HG03558 (cell line): ENCODE data around the gene TPP2.

Experiments used
- ATAC-seq: cut with Tn5 transposase; IDR thresholded peaks from one replicate; pipeline ENCODE4 v1.9.1; 2021; ENCODE audit warnings: moderate number of reproducible peaks; ENCODE audit not compliant: unreplicated experiment; ENCODE audit errors: extremely low read depth

Gene TPP2

GRCh38 chr13:102650444-102650843 is 53.7 kb downstream of the TPP2 start:
- no peak for ATAC-seq

DNA sequence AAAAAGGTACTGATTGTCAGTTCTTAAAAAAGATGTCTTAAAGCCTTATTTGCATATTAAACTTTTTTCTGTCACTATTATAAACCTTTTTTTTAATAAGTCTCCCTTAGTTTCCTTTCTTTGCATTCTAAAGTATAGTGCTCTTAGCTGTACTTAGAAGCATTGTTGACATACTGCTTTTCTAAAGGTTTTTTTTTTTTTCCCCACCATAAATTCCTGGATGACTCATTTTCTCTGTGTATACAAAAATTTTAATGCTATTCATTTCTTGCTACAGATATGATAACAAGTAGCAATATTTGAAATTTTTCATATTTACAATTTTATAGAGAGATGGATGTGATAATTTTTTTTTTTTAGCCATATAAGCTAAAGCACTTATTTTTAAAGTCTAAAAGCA is 54.6 kb downstream of the TPP2 start:
- no peak for ATAC-seq

DNA sequence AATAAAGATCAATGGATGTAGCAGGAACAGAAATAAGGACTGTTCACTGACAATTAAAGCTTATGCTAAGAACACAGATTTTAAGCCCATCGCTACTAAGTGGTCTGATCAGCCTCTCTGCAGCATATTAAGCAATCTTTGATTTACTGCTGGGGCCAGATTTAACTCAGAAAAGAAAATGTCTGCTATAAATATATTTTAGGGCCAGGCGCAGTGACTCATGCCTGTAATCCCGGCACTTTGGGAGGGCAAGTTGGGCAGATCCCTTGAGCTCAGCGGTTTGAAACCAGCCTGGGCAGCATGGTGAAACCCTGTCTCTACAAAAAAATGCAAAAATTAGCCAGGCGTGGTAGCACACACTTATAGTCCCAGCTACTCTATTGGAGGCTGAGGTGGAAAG is 55.1 kb downstream of the TPP2 start:
- no peak for ATAC-seq

DNA sequence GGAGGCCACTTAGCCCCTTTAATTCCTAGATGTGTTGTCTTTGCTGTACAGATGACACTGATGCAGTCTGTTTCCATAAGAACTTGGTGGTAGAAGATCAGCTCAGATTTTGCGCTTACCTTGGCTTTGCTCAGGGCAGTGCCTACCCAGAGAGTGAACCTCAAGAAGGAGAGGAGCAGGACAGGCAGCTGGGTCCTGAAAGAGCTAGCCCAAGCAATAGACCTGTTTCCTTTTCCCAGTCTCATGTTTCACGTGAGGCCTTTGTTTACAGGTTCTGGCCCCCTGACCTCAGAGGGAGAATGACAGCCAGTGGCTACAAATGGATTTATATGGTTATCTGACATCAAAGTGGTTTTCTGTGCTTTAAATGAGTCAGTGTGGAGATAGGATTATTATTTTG is 58.0 kb downstream of the TPP2 start:
- ATAC-seq, result no peak

DNA sequence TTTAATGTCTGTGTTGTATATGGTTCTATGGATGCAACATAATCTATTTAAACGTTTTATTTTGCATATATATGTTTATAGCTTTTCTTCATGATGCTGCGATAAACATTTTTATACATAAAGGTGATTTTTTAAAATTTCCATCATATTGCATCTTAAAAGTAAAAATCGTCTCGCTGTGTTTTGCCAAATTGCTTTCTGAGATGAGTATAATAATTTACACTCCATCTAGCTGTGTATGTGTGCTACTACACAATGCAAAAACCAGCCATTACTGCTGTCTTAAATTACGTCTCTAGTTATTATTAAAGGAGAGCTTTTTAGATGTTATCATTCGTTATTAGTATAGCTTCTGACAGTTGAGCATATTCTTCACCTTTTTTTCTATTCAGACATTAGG is 60.8 kb downstream of the TPP2 start:
- ATAC-seq, result no peak

- no peak for ATAC-seq
Observed at GRCh38 chr13:102658660-102659059, 61.9 kb downstream of the TPP2 start.

GRCh38 chr13:102659168-102659713 is 62.5 kb downstream of the TPP2 start:
- ATAC-seq, result no peak

GRCh38 chr13:102667023-102667422 is 70.2 kb downstream of the TPP2 start:
- ATAC-seq, result no peak

DNA sequence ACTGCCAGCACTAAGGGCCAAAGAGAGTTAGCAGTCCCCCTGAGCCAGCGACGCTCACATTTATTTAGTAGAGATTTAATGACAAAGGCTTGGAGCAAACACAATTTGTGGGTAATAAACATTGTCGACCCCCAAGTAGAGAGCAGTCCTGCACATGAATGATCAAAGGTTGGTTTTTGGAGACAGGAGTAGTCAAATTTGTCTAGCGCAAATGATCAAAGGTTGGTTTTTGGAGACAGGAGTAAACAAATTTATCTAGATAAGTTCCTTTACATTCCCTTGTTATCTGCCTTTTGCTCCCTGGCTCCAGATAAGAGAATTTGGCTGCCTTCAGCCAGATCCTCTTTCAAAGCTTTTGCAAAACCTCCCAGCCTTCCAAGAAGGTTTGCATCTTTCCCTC is 71.1 kb downstream of the TPP2 start:
- no peak for ATAC-seq

DNA sequence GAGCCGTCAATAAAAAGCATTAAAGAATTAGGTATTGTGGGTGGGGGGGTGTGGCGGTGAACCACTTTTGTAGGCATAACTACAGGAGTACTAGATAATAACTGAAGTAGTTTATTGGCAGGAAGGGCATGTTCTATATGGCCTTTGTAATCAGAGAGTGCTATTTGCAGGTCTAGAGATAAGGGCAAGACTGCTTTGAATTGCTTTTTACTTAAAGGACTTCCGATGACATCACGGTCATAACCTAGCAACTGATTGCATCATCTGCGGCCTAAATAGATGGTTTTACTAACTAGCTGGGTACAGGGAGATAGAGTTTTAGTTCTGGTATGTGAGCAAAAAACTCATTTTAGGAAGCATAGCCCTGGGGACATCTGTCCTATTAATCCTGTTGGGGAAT is 73.3 kb downstream of the TPP2 start:
- no peak for ATAC-seq

DNA sequence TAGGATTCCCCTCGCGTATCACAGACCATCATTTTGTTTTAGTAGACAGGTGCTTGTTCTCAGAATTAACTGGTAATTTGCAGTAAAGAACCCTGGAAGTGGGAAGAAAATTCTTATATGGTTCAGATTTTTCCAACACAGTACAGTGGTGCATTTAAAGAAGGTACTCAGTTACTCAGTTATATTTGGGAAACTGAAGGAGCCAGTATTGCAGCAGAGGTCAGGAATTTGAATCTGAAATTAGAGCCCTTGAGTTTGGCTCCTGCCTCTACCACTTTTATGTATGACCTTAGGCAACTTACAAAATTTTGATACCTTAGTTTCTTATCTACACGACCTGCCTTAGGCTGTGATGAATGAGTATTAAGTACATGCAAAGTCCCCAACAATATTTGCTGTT is 78.3 kb downstream of the TPP2 start:
- ATAC-seq, result no peak

- no peak for ATAC-seq
Observed at GRCh38 chr13:102677122-102677521, 80.3 kb downstream of the TPP2 start.

- no peak for ATAC-seq
Observed at GRCh38 chr13:102678339-102679107, 81.7 kb downstream of the TPP2 start.

- ATAC-seq, result no peak
Observed at GRCh38 chr13:102679449-102680132, 82.8 kb downstream of the TPP2 start.

DNA sequence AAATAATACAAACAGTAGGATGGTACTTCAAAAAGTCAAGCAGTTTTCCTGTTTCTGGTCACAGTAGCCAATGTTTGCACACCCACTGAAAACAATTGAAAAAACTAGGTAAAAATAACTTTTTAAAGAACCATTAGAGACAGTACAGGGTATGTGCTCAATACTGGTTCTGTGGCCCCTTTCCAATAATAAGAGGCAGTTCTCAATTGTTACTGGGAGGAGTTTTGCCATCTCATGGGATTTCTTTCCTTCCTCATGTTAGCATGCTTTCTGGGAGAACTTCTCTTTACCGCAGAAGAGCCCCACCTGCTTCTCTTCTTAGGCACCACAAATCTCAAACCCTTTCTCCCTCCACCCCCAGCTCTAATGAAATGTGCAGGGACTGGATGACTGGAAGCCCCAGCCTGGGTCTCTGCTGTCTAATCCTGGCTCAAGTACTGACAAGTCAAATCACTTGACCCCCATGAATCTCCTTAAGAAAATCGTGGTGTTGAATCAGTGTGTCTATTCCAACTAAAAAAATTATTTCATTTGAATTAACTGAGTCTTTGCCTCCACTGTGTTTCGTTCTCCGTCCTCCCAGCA is 83.4 kb downstream of the TPP2 start:
- ATAC-seq, result no peak

GRCh38 chr13:102680842-102681740 is 84.3 kb downstream of the TPP2 start:
- no peak for ATAC-seq

- no peak for ATAC-seq
Observed at GRCh38 chr13:102682211-102682610, 85.4 kb downstream of the TPP2 start.

DNA sequence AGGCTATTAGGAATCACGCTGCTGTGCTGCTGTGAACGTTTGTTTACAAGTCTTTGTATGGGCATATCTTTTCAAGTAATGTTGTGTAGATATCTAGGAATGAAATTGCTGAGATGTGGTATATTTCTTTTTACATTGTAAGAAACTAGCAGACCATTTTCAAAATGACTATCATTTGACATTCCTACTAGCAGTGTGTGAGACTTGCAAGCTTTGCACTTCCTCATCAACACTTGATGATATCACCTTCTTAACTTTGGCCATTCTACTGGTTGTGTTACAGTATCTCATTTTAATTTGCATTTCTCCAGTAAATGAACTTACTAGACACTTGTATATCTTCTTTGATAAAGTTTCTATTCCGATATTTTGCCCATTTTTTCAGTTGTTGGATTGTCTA is 85.9 kb downstream of the TPP2 start:
- no peak for ATAC-seq

DNA sequence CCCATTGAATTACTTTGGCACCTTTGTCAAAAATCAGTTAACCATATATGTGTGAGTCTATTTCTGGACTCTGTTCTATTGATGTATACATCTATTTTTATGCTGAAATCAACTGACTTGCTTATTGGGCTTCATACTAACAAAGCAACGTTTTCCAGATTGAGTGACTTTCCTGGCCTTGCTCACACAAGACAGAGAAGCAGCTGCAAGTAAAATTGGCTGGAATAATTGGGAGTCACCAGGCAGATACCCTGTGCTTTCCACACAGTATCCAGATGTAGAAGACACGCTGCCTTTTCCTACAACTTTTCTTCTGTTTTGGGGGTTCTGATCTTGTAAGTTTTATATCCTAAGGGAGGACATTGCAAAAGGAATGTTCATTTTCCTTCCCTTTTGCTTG is 86.9 kb downstream of the TPP2 start:
- no peak for ATAC-seq

GRCh38 chr13:102686024-102686423 is 89.2 kb downstream of the TPP2 start:
- ATAC-seq, result no peak
